Glomerular visceral epithelial cell (primary cell): ENCODE measurements around the gene DICER1.

ENCODE experiments used
- DNase-seq: peaks from one replicate; pipeline ENCODE4 v3.0.0-alpha.2; 2016; ENCODE audit errors: extremely low spot score

Gene DICER1

GRCh38 chr14:95125915-95126314, 31.4 kb downstream of the DICER1 start:
- no peak for DNase-seq

- DNase-seq, result no peak
These were observed 32.1 kb downstream of the DICER1 start for GRCh38 chr14:95125221-95125620.

DNA sequence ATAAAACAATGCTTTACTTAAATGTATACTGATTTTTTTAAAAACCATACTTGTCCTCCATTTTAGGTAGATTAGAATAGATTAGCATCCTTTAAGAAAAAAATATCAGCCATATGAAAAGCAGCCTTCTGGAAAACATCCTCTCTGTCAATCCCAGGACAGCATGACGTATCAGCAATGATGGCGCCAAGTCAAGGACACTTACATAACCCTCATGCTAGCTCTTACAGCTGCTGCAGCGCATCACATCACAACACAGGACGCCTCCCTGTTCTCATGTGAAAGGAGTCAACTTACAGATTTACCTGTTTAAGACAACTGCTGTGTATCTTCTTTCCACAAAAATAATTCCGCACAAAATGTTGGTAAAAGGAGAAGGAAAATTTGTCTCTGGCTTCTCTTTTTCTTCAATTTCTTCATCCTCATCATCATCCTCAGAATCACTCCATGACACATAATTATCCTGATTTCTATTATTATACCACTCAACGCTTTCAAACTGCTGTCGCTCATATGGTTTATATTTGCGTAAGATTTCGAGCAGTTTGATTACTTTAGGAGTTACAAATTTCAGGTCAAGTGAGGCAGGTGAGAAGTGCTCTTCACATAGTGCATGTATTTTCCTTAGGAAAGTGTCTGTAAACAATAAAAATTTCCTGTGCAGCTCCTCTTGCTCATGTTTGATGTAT, 33.3 kb downstream of the DICER1 start:
- DNase-seq, result no peak

DNA sequence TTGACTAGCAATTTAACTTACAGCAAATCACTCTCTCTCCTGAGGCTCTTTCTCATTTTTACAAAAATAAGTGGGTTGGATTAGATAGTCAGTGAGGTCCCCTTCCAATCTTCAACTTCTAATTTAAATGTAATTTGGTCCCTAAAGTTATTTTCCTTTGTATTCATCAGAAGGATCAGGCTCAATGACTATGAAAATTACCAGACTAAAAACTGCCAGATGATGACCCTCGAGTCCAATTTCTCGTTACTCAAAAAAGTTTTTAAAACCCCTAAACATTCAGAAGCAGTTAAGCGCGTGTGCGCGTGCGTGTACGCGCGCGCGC, 34.7 kb downstream of the DICER1 start:
- no peak for DNase-seq

DNA sequence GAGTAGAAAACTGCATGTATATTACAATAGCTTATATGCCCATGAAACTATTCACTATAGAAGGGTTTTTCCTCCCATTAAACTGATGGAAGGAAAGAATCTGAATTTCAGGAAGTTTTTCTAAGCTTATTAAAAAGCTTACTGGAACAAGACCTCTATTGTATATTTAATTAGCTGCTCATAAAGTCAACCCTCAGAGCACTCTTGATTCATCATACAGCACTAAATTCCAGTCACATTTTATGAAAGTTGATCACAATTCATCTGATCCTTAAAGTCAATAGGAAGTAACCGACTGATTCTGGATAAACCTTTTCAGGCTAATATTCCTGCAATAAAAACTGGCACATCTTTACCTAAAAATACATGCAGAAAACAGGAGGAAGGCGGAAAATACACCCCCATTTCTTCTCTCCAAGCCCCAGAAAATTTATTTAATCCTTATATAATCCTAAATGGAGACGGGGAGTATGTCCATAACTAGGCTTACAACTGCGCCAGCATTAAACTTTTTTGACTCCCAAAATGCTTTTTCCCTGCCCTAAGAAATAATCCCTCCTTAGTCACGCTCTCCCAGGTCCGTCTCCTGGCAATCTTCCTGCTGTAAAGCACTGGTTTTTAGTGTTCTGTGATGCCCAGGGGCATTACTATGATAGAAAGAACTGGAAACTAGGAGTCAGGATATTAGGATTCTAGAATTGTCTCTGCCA, 35.3 kb downstream of the DICER1 start:
- DNase-seq, result no peak

- no peak for DNase-seq
These were observed 38.0 kb downstream of the DICER1 start for GRCh38 chr14:95119336-95119735.

DNA sequence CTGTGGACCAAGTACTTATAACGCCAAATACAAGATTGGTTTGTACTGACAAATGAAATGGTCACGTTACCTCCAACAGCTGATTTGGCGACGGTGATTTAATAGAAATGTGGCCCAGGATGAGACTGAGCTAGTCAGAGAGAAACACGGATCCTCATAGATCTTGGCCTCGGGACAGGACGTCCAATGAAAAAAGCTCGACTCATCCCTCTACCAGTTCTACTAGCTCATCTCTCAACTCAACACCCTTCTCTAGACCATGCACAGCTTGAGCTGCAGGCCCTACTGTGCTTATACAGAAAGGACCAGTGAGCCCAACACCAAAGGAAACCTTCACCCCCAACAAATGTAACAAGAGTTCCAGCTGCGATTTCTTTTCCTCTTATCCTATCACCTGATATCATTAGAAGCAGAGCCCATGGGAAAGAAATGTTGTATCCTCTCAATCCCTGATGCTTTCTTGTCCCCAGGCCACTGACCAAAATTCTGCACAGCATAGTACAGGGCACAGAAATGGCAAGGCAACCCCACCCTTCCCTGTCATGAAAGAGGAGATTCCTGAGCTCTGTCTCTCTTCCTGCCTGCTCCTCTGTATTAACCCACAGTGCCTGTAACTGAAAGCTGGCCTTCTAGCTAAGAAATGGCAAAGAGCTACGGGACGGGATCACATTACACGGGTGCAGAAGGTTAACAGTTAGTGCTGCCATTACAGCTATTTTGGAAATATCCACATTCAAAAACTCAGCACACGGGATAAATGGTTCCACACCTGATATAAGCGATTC, 39.2 kb downstream of the DICER1 start:
- DNase-seq, result no peak

GRCh38 chr14:95113476-95113875, 43.9 kb downstream of the DICER1 start:
- no peak for DNase-seq

DNA sequence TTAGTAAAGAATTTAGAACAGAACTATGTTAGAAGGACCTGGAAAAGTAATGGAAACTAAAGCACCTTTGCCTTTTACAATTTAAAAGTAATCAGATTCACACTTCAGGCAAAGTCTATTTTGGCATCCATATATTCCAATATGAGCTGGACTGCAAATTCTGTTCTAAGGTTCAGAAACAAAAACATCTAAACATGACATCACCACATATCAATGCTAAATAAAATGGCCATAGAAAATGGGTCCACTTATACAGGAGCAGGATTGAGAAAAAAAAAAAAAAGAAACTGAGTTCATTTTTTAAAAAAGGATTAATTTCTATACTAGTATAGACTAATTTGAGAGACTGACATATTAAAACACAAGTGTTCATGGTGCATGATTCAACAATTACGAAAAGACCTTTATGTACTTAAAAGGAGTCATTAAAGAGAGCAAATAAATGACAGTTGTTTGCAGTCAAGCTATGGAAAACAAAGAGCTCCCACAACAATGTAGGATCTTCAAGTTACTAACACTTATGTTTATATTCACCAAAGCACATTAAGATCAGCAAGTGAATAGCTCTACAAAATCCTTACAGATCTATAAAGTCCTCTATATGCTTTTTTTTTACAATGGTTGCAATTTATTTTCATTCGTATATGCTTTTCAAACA, 45.7 kb downstream of the DICER1 start:
- no peak for DNase-seq

GRCh38 chr14:95110178-95110577, 47.2 kb downstream of the DICER1 start:
- DNase-seq, result no peak

DNA sequence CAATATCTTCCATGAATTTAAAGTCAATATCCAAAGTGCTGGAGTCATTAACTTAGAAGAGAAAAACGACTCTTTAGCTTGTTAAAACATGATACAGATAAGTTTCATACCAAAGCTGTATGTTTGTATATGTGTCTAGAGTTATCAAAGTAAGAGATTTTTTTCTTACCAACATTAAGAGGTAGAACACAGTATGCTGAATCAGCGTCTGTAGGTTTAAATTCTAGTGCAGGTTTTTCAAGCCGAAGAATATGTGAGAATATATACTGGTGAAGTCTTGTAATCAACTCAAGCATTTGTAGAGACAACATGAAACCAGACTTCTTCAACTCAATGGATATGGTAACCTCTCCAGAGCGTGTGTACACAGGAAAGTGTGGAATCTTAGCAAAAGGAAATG, 49.6 kb downstream of the DICER1 start:
- DNase-seq, result no peak

DNA sequence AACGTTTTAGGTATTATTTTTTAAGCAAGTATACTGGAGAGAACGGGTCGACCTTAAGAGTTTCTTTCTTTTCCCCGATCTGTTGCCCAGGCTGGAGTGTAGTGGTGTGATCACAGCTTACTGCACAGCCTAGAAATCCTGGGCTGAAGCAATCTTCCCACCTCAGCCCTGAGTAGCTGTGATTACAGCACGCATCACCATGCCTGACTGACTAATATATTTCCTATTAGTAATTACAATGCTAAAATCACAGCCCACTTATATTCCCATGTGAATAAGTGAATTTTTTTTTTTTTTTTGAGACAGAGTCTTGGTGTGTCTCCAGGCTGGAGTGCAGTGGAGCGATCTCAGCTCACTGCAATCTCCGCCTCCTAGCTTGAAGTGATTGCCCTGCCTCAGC, 50.4 kb downstream of the DICER1 start:
- no peak for DNase-seq

DNA sequence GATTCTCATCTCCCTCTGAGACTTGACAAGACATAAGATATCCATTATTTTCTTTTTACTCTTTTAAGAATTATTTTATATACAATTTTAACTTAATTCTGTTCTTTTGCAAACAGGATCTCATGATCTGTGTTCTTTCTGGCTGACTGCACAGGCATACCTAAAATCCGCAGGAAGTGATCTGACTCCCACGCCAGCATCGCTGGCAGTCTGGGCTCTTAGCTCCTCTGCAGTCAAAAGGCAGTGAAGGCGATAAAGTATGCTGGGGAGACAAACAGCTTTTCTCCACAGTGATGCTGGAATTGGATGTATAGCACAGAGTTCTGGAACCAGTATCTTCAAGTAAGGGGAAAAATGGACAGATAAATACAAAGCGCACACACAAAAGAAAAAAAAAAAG, 52.4 kb downstream of the DICER1 start:
- no peak for DNase-seq

GRCh38 chr14:95102680-95103044, 54.7 kb downstream of the DICER1 start:
- DNase-seq, result no peak

DNA sequence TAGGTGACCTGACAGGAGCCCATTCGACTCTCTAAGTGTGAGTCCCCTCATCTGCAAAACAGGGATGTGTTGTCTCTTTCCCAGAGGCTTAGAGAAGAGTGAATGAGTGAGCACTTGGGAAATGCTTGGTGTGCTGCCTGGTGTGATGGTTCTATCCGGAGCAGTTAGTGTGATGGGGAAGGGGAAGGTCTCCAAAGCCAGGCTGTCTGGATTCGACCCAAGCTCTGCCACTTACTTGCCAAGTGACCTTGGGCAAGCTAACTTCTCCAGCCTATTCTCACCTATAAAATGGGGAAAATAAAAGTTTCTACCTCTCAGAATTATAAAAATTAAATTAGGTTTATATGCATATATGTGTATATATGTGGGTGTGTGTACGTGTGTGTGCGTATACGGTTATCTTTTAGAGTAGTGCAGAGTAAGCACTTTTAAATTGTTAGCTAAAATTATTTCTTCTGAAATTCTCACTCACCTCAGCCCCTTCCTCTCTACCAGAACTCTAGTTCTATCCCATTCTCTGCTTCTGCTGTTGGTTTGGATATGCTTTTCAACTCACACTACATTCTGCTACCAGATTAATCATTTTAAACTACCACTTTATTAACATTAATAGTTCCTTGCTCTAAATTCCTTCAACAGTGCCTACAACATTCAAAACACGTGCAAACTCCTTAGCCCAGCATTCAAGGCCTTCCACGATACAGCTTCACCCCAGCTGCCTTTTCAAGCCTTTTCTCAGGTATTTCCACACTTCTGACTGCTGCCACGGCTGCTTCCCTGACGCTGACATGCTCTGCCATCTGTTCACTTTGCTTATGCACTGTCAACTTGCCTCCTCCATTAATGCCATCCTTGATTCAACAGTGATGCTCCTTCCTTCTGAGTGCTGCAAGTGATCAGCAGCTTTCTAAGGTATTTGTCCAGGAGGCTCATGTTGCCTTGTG, 55.3 kb downstream of the DICER1 start:
- DNase-seq, result no peak

DNA sequence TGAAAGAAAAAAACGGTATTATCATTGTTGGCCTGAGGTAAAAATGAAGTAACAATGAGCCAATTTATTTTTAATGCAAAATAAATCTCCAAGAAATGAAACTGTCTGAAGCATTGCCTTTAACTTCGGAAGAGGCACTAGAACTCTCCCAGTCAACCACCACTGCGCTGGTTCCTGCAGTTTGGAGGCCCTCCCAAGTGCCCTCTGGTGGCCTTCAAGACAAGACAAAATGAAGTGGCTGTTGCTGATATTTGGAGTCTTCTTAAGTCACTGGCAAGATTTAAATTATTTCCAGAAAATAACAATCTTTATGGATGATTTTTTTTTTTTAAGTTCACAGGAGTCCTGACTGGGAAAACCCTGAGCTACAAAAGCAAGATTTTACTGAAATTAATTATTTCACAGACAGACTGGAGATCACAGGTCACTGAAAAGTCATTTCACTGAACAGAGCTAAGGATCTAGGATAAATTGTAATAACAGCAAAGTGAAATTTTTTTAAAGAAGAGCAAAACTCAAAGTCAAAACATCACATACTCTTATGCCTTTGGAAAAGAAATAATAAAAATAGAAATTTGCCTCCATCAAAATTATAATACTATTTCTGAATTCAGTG, 58.2 kb downstream of the DICER1 start:
- DNase-seq, result peak; percentile 30

- no peak for DNase-seq
These were observed 59.9 kb downstream of the DICER1 start for GRCh38 chr14:95097385-95097784.

DNA sequence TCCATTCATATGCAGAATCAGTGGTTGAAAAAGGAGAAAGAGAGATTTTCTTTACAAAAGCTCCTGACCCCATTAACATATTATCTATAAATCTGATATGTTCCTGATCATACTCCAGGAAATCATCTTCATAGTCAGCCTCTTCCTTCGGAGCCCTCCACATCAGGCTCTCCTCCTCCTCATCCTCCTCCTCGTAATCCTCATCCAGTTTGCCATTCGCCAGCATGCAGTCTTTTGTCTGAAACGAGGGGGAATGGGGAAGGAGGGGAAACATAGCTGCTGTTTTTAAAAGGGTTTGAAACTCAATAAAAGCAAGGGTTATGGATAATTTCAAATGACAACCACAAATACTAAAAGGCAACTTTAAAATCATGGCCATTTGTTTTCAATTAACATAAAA, 60.9 kb downstream of the DICER1 start:
- no peak for DNase-seq

DNA sequence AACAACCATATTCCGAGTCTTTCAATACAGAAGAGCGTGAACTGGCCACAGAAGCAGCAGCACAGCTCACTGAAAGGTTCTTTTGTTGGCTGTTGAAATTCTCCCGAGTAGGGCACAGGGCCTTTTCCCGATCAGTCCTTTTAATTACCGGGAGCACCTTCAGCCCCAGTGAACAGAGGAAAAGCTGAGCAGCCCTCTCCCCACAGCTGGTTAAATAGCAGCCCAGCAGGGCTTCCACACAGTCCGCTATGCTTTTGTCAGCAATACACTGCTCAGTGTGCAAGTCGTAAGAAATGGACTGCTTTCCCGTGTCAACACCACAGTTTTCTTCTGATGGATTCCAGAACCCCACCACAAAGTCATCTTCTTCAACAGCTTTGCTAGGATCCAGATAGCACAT, 61.3 kb downstream of the DICER1 start:
- no peak for DNase-seq

DNA sequence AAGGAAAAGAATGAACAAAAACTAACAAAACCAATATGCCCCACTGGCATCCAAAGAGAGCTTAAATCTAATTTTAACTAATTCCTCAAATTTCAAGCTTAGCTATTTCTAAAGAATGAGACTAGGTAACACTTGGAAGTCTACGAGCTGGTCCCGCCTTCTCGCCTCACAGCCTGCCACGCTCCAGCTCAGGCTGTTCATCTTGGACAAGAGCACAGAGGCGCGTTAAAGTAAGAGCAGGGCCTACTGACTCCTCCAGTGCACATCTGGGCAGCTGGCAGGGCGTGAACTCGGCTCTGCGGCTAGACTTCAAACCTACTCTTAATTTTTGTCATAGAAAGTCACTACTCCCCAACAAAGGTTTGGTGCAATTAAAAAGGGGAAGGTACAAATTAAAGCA, 64.6 kb downstream of the DICER1 start:
- no peak for DNase-seq

DNA sequence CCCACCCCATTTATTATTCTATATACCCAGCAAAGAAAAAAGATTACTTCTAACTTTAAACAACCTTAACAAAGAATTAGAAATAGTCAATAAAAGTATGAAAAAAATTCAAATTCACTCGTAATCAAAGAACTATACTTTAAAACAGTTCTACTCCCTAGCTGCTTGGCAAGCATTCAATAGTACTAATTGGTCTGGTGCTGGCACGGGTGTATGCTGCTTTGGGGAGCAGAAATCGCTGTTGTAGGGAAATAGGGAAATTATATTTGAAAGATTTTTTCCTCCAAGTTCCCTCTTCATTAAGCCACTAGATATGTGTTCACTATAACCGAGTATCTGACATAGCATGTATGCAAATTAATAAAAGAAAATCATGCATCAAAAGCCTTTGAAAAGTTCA, 65.7 kb downstream of the DICER1 start:
- DNase-seq, result no peak
